Adipose tissue (tissue), 3 donors: ENCODE results near the gene SPECC1L. TPM values are rescaled to one million over a fixed set of nuclear protein-coding genes. Genes with fewer than 3 reads are reported as not detected.

ENCODE experiments used
- H3K27ac ChIP-seq: one replicate; pipeline ENCODE4 v1.5.1; 2013; ENCODE audit warnings: low read depth, low read length
- WGBS, 3 donors: extraction: QIAGEN DNeasy Blood & Tissue Kit; methylation state at CpG; one replicate each; pipeline ENCODE4 v1.1.7; 2013; 5-methylcytosine and 5-hydroxymethylcytosine counted together
- polyA plus RNA-seq, 3 donors: library from polyadenylated mRNA; stranded (reverse); fragments of 200-250 nt; gene quantifications; one replicate each; pipeline ENCODE4 v1.2.3, GENCODE V29; 2013
- donor health status: healthy with polysubstance abuse.
- donor health status: Bipolar disorder and iron deficiency.
- donor health status: healthy.

SPECC1L gene
- polyA plus RNA-seq, 3 donors: 8.8 to 14.7 (median 10.2) TPM

DNA sequence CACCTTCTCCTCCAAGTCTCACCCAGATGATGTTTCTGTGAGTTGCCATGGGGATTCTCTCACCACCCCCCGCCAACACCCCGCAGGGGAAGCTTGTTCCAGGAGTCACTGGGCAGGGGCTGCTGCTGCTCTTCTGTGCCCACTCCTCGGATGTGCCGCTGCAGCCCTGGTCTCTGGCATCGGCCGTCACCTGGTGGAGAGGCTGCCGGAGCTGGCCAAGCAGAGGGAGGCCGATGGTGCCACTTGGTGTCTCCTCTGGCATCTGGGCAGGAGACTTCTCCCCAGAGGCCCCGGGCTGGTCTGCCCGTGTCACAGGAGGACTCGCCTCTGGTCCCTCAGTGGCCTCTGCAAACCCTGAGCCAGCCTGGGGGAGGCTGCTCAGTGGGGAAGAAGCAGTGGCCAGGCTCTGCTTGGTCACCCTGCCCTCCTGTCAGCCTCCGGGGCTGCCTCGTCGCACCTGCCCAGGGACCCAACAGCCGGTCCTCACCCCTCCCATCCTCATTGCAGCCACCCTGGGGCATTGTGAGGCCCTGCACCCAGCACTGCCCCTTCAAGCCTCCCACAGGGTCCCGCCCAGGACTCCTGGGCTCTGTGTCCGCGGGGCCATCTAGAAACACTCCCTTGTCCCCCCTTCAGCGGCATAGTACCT is 156.3 kb downstream of the SPECC1L start:
- WGBS, 3 donors: 78 to 88% (median 85%) methylated on average over 19 of the region's 19 CpGs
- H3K27ac ChIP-seq: no peak overlapping the region

DNA sequence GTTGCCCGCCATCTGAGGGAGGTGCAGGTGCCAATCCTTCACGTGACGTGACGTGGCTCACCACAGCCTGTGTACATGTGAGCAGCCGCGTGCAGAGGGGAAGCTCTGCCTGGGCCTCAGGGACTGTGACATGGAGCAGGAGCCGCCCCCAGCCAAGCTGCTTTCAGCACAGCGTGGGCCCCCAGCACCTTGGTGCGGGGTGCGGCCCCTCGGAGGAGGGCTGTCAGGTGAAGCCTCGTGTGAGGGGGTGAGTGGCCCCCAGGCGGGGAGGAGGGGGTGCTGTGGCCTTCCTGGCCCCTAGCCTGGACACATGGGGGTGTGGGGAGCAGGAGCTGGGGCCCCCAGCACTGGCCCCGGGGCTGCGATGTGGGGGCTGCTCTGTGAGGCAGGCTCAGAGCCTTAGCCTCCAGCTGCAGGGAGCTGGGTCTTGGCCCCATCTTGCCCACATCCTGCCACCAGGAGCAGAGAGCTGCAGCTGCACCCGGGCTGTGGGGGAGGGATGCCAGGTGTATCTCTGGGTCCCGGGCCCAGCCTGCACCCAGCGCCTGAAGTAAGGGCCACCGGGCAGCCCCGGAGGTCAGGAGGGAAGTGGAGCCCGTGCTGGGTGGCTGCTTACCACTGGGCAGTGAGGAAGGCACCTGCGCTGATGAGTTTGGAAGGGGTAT is 157.0 kb downstream of the SPECC1L start, which contains the start of gene ADORA2A:
Gene ADORA2A (plus strand): TSS at position 100 of the 665 bp plus-strand sequence. CDS start 5,806 bp downstream, outside the sequence.
- no peak within 1 kb of the TSS for H3K27ac ChIP-seq
- WGBS, 3 donors: 53 to 79% (median 56%) methylated on average over 21 to 22 of the region's 22 CpGs

- 48 to 76% (median 58%) methylated on average over 11 of the region's 11 CpGs for WGBS, 3 donors
- H3K27ac ChIP-seq: no peak overlapping the region
These were observed 158.2 kb downstream of the SPECC1L start for GRCh38 chr22:24428751-24429410.

- 64 to 78% (median 71%) methylated on average over 22 of the region's 22 CpGs for WGBS, 3 donors
- H3K27ac ChIP-seq: no peak overlapping the region
These were observed 159.1 kb downstream of the SPECC1L start for GRCh38 chr22:24429411-24430365.

GRCh38 chr22:24430431-24431308 is 160.0 kb downstream of the SPECC1L start:
- WGBS, 3 donors: 89 to 92% (median 89%) methylated on average over 14 of the region's 14 CpGs
- no peak overlapping the region for H3K27ac ChIP-seq

DNA sequence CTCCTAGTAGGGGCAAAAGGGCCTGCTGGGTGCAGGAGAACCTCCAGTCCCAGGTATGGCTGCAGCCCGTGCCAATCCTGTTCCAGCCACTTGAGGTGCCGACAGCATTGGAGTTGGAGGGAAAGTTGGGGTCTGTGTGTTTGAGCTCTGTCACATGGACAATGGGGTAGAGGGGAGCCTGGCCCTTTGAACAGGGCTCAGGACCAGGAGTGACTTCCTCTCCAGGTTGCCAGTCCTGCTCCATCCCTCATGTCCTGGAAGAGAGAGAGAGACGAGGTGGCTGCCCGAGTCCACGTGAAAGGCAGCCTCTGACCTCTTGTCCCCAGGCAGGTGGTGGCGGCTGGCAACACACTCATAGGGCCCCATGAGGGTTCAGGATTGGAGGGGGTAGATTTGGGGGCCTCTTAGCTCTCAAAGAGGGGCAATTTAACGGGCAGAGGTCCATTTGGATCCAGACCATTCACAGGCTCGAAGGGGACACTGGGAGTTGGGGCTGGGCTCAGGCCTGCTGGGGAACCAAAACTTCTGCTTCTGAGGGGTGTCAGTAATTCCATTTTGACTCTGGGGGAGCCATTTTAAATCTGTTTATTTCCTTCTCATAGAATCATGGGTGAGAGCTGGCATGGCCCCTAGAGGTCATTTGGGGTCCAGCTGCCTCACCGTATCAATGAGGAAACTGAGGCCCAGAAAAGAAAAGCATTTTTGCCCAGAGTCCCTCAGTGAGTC is 160.8 kb downstream of the SPECC1L start:
- no peak overlapping the region for H3K27ac ChIP-seq
- 86 to 91% (median 89%) methylated on average over 9 of the region's 9 CpGs for WGBS, 3 donors

GRCh38 chr22:24432059-24432853 is 161.6 kb downstream of the SPECC1L start:
- H3K27ac ChIP-seq: no peak overlapping the region
- 69% methylated on average over 16 to 17 of the region's 17 CpGs for WGBS, 3 donors

DNA sequence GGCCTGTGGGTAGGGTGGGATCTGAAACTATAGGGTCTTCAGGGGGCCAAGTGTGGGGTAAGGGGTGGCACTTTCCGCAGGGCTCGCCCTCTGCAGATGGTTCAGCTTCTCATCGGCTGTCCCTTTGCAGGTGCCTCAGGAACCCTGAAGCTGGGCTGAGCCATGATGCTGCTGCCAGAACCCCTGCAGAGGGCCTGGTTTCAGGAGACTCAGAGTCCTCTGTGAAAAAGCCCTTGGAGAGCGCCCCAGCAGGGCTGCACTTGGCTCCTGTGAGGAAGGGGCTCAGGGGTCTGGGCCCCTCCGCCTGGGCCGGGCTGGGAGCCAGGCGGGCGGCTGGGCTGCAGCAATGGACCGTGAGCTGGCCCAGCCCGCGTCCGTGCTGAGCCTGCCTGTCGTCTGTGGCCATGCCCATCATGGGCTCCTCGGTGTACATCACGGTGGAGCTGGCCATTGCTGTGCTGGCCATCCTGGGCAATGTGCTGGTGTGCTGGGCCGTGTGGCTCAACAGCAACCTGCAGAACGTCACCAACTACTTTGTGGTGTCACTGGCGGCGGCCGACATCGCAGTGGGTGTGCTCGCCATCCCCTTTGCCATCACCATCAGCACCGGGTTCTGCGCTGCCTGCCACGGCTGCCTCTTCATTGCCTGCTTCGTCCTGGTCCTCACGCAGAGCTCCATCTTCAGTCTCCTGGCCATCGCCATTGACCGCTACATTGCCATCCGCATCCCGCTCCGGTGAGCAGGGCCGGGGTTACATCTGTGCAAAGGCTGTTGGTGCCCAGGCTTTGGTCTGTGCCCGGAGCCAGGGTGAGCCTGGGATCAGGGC is 162.6 kb downstream of the SPECC1L start:
- no peak overlapping the region for H3K27ac ChIP-seq
- WGBS, 3 donors: 91 to 94% (median 93%) methylated on average over 34 of the region's 34 CpGs

DNA sequence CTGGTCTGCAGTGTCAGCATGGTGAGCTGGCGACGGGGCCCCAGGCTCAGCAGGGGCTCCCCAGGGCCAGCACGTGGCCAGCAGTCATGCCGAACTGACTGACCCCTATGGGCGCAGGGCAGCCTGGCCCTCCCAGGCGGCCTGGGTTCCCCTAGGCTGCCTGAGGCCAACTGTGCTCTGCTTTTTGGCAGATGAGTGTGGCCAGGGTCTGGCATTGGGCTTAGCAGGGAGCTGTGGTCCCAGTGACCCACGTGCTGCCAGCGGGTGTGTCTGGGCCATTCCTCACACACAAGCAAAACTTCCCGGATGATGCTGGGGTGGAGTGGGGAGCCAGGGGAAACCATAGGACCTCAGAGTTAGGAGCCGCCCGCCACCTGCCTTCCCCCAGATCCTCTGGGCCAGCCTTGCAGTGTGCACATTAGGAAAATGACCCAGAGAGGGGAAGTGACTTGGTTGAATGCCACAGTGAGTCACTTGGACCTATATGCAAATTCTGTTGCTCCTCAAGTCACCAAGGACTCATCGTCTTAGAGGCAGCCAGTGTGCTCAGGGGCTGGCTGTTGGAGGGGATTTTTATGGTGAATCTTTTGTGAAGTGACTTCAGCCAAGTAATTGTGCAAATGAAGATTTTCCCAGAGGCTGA is 163.3 kb downstream of the SPECC1L start:
- no peak overlapping the region for H3K27ac ChIP-seq
- WGBS, 3 donors: 60 to 81% (median 65%) methylated on average over 12 of the region's 12 CpGs

DNA sequence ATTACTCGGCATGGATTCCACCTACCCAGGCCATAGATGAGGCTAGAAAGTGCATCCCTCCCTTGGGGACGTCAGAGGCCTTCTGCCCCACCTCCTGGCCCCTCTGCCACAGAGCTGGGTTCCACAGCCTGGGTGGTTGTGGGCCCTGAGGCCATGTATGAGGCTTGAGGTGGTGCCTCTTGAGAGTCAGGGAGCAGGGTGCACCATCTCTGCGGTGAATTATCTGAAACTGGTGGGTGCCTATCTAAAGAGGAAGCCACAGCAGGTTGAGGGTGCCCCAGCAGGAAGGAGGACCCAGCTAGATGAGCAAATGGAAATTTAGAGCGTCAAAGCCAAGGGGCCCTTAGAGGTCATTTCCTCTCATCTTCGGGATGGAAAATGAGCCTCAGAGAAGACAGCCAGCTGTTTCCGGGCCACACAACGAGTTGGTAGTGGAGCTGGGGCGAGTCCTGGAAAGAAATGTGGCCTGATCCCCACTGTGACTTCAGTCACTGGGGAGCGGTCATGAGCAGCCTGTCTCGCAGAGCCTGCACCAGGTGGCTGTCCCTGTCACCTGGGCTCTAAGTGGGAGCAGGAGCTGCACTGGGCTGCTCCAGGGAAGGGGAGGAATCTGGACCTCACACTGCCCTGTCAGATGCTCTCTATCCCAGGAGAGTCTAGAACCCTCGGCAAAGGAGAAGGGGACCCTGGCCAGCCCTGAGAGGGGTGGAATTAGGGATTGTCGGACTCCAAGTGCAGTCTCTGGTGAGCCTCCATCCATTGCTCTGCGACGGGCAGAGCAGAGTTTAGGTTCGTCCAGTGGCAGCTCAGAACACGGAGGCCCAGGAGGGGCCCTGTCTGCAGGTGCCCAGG is 164.1 kb downstream of the SPECC1L start:
- WGBS, 3 donors: 44 to 75% (median 47%) methylated on average over 16 of the region's 16 CpGs
- peak overlapping the region; percentile 77 for H3K27ac ChIP-seq

GRCh38 chr22:24435323-24435645 is 164.7 kb downstream of the SPECC1L start:
- H3K27ac ChIP-seq: no peak overlapping the region
- WGBS, 3 donors: 83 to 87% (median 85%) methylated on average over 2 of the region's 2 CpGs

- no peak overlapping the region for H3K27ac ChIP-seq
- 72 to 81% (median 77%) methylated on average over 13 of the region's 13 CpGs for WGBS, 3 donors
These were observed 165.3 kb downstream of the SPECC1L start for GRCh38 chr22:24435861-24436371.

DNA sequence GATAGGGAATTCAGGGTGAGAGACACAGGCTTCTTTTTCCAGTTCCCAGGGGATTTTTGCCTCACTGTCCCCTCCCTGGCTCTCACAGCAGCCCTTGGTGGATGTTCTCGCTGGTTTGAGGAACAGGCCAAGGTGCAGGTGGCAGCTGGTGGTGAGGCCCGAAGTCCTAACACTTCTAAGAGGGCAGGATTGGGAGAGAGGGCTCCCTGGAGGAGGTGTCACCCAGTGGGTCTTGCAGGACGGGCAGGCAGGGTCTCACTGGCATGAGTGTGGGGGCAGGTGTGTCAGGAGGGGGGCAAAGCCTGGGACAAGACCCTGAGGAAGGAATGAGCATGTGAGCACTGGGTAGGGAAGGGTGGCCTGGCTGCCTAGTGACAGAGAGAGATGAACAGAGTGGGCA is 165.9 kb downstream of the SPECC1L start:
- 83 to 94% (median 84%) methylated on average over 3 of the region's 3 CpGs for WGBS, 3 donors
- no peak overlapping the region for H3K27ac ChIP-seq

- H3K27ac ChIP-seq: no peak overlapping the region
These were observed 166.5 kb downstream of the SPECC1L start for GRCh38 chr22:24437091-24437490.

More at GRCh38 chr22:24437091-24437490, 166.5 kb downstream of the SPECC1L start:
- 91 to 99% (median 94%) methylated on average over 4 of the region's 4 CpGs for WGBS, 3 donors
